HG02885 (cell line): ENCODE data around the gene HIPK2.

ENCODE experiments used
- ATAC-seq: cut with Tn5 transposase; IDR thresholded peaks from one replicate; pipeline ENCODE4 v1.9.1; 2021; ENCODE audit warnings: mild to moderate bottlenecking; ENCODE audit not compliant: unreplicated experiment, poor library complexity

Gene HIPK2

GRCh38 chr7:139784648-139785047 lies 6.8 kb upstream of the HIPK2 start:
- no peak for ATAC-seq

GRCh38 chr7:139783647-139784385 lies 6.0 kb upstream of the HIPK2 start:
- peak; percentile 62 for ATAC-seq

GRCh38 chr7:139782932-139783331 lies 5.1 kb upstream of the HIPK2 start:
- no peak for ATAC-seq

- ATAC-seq, result peak; percentile 30
These were observed 486 bp downstream of the HIPK2 start for GRCh38 chr7:139777133-139777891.

- ATAC-seq, result no peak
These were observed 1.2 kb downstream of the HIPK2 start for GRCh38 chr7:139776486-139777132.

- ATAC-seq, result no peak
These were observed 1.9 kb downstream of the HIPK2 start for GRCh38 chr7:139775829-139776266.

GRCh38 chr7:139774376-139774775 lies 3.4 kb downstream of the HIPK2 start:
- no peak for ATAC-seq

GRCh38 chr7:139773371-139773770 lies 4.4 kb downstream of the HIPK2 start:
- ATAC-seq, result no peak

GRCh38 chr7:139772873-139773272 lies 4.9 kb downstream of the HIPK2 start:
- no peak for ATAC-seq

- no peak for ATAC-seq
These were observed 5.7 kb downstream of the HIPK2 start for GRCh38 chr7:139772115-139772514.

GRCh38 chr7:139771001-139771956 lies 6.5 kb downstream of the HIPK2 start:
- ATAC-seq, result no peak

- ATAC-seq, result no peak
These were observed 8.0 kb downstream of the HIPK2 start for GRCh38 chr7:139769761-139770160.

- ATAC-seq, result no peak
These were observed 8.7 kb downstream of the HIPK2 start for GRCh38 chr7:139769066-139769465.

GRCh38 chr7:139768249-139768824 lies 9.5 kb downstream of the HIPK2 start:
- no peak for ATAC-seq

GRCh38 chr7:139767561-139767982 lies 10.2 kb downstream of the HIPK2 start:
- ATAC-seq, result peak; percentile 84

- ATAC-seq, result no peak
These were observed 12.7 kb downstream of the HIPK2 start for GRCh38 chr7:139765143-139765542.

- no peak for ATAC-seq
These were observed 14.5 kb downstream of the HIPK2 start for GRCh38 chr7:139763330-139763729.

- no peak for ATAC-seq
These were observed 14.9 kb downstream of the HIPK2 start for GRCh38 chr7:139762886-139763285.

GRCh38 chr7:139758388-139758787 lies 19.4 kb downstream of the HIPK2 start:
- ATAC-seq, result no peak

- no peak for ATAC-seq
These were observed 19.8 kb downstream of the HIPK2 start for GRCh38 chr7:139757968-139758367.
